MM.1S (cell line): Measurements from ENCODE around the gene TPM4.

Source experiments
- CTCF ChIP-seq: fragments of 300-600 bp; sonication (generic); IDR thresholded peaks from 2 replicates; pipeline ENCODE4 v1.5.1; 2016; ENCODE audit warnings: antibody characterized with exemption, low read length, mixed read lengths
- EZH2 ChIP-seq: fragments of 300-600 bp; sonication (generic); optimal IDR thresholded peaks from 2 replicates; pipeline ENCODE3; 2017; ENCODE audit warnings: low read depth, mild to moderate bottlenecking, antibody characterized with exemption, low read length, mixed read lengths

- TF ChIP-seq CTCF (no peak), EZH2 (no peak)
Observed at GRCh38 chr19:16031872-16032200, 44.5 kb upstream of the TPM4 start.
